AG04449 (cell line): ENCODE measurements around the gene WNT11.
"Not testable (repeated sequence)": the region's sequence is repeated elsewhere in the genome, so short reads cannot be mapped to it uniquely, and the experiment has no call there.

ENCODE experiments used
- CTCF ChIA-PET: fragments of 350-600 bp; formaldehyde crosslinking; extraction: SDS; loops from one replicate; lab custom pipeline; 2021; ENCODE audit warnings: antibody characterized with exemption; lab: Yijun Ruan, JAX
- POLR2A ChIA-PET: fragments of 400-600, 350-600 bp; formaldehyde crosslinking; extraction: SDS; loops from one replicate; lab custom pipeline; 2020; ENCODE audit warnings: antibody characterized with exemption, inconsistent platforms; lab: Yijun Ruan, JAX
- DNase-seq: peaks from one replicate; pipeline ENCODE4 v3.0.0-alpha.2; 2010; ENCODE audit warnings: low read depth, low spot score
- H3K4me3 ChIP-seq: 2 replicates; pipeline ENCODE4 v1.5.1; 2011; ENCODE audit warnings: low read depth, mild to moderate bottlenecking, control low read depth, low read length
- TF ChIP-seq, protein P1 (sequence below): IDR thresholded peaks from one replicate; pipeline ENCODE4 v1.5.1; 2011; ENCODE audit warnings: mild to moderate bottlenecking, moderate library complexity, low read length, control low read depth, inconsistent platforms; ENCODE audit not compliant: insufficient read depth; ENCODE audit errors: missing control alignments

Gene WNT11

DNA sequence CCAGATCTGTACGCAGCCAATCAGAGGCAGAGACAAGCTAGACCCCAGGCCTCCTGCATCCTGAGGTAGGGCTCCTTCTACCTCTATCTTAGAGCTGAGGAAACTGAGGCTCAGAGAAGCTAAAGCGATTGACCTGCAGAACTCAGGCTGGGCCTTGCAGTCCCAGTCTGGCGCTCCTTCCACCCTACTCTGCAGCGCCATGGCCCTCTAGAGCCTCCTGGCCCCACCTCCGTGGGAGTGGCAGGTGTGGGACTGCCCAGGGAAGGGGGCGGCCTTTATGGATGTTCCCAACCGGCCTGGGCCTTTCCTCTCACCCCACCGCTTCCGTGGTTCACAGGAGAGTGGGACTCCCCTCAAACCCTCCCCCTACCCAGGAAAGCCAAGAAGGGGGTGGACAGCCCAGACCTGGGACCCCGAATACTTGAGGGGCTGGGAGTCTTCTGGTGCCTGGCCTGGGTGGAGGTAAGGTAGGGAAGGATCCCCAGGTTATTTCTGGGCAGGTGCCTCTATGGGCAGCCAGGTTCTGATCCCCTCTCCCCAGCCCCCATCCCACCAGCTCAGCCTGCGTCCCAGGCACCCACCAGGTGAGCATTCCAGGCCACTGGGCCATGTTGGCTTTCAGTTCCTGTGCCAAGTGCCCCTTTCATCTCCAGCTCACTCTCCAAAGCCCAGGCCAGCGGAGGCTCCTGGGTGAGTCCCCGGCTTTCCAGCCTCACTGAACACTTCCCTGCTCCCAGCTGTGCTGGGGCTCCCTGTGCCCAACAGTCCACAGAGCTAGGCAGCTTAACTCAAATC, 3.0 kb downstream of the WNT11 start:
- no peak overlapping the region for H3K4me3 ChIP-seq
- ChIA-PET POLR2A (no interaction called here), CTCF (interaction anchor here (1.2 to 1.3 kb wide), 2 partner anchors 12 to 116 kb away, joined by 3 to 5 read pairs; no protein-coding TSS in a partner anchor)
- TF ChIP-seq, protein P1, sequence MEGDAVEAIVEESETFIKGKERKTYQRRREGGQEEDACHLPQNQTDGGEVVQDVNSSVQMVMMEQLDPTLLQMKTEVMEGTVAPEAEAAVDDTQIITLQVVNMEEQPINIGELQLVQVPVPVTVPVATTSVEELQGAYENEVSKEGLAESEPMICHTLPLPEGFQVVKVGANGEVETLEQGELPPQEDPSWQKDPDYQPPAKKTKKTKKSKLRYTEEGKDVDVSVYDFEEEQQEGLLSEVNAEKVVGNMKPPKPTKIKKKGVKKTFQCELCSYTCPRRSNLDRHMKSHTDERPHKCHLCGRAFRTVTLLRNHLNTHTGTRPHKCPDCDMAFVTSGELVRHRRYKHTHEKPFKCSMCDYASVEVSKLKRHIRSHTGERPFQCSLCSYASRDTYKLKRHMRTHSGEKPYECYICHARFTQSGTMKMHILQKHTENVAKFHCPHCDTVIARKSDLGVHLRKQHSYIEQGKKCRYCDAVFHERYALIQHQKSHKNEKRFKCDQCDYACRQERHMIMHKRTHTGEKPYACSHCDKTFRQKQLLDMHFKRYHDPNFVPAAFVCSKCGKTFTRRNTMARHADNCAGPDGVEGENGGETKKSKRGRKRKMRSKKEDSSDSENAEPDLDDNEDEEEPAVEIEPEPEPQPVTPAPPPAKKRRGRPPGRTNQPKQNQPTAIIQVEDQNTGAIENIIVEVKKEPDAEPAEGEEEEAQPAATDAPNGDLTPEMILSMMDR: no peak
- DNase-seq: no peak

DNA sequence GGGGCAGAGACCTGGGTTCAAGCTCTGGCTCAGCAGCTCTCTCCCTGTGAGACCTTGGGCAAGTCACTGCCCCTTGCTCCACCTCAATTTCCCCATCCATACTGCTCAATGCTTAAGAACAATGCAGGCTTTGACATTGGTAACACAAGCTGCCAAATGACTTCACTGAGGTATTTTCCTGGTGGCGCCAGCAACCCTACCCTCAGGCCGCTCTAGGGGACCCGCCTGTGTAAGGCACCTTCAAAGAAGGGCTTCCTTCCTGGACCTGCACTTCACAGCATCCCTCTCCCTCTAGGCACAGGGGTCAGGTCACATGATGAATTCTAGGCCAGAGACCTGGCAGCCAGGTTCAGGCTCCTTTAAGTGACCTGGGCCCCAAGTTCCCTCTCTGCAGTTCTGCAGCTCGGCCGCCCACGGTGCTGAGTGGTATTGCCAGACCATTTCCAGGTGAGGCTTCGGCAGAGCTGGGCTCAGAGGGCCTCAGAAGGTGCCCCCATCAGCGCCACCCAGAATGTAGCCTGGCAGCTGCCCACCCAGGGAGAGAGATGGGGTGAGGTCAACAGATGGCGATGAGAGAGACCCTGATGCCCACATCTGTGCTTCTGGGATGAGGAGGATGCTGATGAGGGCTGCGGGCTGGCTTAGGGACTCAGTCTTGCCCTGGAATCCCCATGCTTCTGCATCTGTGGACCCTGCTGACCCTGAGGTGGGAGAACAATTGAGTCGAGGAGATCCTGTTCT, 4.5 kb downstream of the WNT11 start:
- ChIA-PET POLR2A (no interaction called here), CTCF (interaction anchor here (8.7 kb wide), 1 partner anchor 7 kb away, joined by 82 read pairs; no protein-coding TSS in a partner anchor)
- TF ChIP-seq, protein P1: no peak

DNA sequence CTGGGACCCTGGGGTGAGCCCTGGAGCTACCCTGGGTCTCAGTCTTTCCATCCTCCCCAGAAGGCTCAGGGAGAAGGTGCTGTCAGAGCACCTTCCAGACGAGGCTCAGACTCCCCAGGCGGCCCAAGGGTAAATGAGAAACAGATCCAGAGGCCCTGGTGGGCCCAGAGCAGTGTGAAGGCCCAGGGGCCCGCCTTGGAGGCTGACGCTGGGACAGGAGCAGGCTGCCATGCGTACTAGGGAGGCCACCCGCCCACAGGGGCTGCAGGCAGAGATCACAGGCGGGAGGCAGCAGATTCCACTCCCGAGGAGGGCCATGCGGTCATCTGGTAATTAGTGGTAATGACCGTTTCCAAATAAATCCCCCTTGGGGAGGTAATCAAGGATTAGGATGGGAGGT, 5.2 kb downstream of the WNT11 start:
- POLR2A ChIA-PET: no interaction called here
- TF ChIP-seq, protein P1: no peak
- H3K4me3 ChIP-seq: no peak overlapping the region
- CTCF ChIA-PET: interaction anchor here (1.3 to 8.7 kb wide), 2 partner anchors 8 to 118 kb away, joined by 5 to 82 read pairs; no protein-coding TSS in a partner anchor
- no peak for DNase-seq

More for the DNA sequence above, 4.5 kb downstream of the WNT11 start:
- H3K4me3 ChIP-seq: no peak overlapping the region
- DNase-seq: no peak

DNA sequence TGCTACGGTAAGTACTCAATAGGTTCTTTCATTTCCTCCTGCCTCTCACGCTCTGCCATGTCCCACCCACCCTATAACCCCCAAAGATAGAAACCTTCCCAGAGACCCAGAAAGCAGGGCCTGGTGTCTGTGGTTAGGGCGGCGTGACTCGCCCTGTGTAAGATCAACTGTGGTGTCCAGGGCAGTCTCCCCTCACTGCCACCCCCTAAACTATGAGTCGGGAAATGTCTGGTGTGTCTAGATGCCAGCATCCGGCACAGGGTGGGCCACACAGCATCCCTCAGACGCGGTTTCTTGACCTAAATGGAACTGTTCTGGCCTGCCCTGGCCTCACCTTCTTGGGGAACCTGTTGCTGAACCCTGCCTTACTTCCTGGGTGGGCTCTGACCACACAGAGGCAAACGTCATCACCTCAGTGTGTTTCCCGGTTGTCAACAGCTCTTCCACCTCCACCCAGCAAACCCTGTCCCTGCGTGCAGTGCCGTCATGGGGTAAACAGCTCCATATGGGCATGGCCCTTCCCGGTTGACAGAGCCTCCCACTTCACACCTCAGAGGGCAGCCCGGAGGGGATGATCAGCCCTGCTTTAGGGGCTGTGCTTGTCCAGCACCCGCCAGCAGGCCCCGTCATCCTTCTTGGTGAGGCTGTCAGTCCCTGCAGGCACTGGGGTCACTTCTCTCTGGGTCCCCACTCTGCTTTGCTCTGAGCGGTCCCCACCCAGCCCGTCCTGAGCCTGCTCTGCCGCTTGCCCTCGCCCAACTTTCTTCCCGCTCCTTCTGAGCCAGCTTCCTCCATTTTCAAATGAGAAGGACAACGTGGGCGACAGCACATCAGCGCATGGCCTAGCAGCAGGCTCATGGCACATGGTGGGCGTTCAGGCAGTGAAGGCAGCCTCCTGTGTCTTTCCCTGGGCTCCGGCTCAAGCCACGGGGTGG, 6.0 kb downstream of the WNT11 start:
- ChIA-PET CTCF (interaction anchor here (1.3 to 8.7 kb wide), 3 partner anchors 9 to 304 kb away, joined by 4 to 82 read pairs (median 5); no protein-coding TSS in a partner anchor), POLR2A (no interaction called here)
- TF ChIP-seq, protein P1: no peak
- no peak for DNase-seq
- H3K4me3 ChIP-seq: no peak overlapping the region

DNA sequence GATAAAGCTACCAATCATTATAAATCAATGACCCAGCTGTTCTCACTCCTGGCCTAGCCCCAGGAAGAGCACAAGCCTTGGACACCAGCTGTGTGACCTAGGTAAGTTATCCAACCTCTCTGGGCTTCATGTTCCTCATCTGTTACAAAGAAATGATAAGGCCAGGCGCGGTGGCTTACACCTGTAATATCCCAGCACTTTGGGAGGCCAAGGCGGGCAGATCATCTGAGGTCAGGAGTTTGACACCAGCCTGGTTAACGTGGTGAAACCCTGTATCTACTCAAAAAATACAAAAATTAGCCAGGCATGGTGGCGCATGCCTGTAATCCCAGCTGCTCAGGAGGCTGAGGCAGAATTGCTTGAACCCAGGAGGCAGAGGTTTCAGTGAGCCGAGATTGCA, 7.6 kb downstream of the WNT11 start:
- POLR2A ChIA-PET, DNase-seq, H3K4me3 ChIP-seq: not testable (repeated sequence)
- CTCF ChIA-PET: interaction anchor here (1.6 to 8.7 kb wide), 2 partner anchors 11 to 302 kb away, joined by 4 to 82 read pairs; no protein-coding TSS in a partner anchor

DNA sequence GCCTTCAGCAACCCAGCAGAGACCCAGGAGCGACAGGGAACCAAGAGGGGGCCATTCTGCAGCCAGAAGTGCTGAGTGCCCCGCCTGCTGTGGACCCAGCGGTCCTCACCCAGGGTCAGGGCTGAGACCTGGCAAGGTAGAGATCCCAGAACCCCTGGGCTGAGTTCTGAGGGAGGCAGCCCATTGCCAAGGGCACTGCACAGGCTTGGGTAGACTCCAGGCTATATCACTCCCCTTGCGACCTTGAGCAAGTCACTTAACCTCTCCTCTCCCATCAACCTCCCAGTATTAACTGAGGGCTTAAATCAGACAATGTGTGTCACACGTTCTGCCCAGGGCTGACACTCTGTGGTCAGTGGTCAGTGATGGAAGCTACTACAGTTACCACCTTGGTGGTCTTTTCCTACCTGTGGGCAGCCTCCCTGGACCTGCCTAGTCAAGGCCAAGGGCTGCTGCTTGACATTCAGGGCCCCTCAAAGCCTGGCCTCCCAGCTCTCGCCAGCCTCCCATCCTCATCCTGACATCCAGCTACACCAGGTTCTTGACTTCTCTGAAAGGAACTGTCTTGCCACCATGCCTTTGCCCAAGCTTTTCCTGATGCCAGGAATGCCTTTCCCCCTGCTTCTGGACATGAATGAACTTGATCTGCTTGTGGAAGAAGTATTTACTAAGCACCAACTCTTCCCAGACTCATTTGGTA, 8.2 kb downstream of the WNT11 start:
- no peak for DNase-seq
- ChIA-PET CTCF (interaction anchor here (0.8 to 8.7 kb wide), 2 partner anchors 11 to 301 kb away, joined by 4 to 82 read pairs; no protein-coding TSS in a partner anchor), POLR2A (no interaction called here)
- no peak overlapping the region for H3K4me3 ChIP-seq
- TF ChIP-seq, protein P1: no peak
